Glutamatergic neuron (in vitro differentiated cells): ENCODE measurements around the gene FRAS1. TPM values are rescaled to one million over a fixed set of nuclear protein-coding genes. Genes with fewer than 3 reads are reported as not detected.
"Not testable (repeated sequence)": the region's sequence is repeated elsewhere in the genome, so short reads cannot be mapped to it uniquely, and the experiment has no call there.

Source experiments
- DNase-seq: peaks from one replicate; pipeline ENCODE4 v3.0.0; 2022
- H3K27ac Mint-ChIP-seq: one replicate; pipeline ENCODE4 v1.8.0; 2020; ENCODE audit warnings: mild to moderate bottlenecking, mixed read lengths, inconsistent platforms; ENCODE audit not compliant: unreplicated experiment
- H3K27me3 Mint-ChIP-seq: one replicate; pipeline ENCODE4 v1.8.0; 2020; ENCODE audit warnings: mild to moderate bottlenecking, moderate library complexity, mixed read lengths, inconsistent platforms; ENCODE audit not compliant: unreplicated experiment
- H3K36me3 Mint-ChIP-seq: one replicate; pipeline ENCODE4 v1.8.0; 2020; ENCODE audit warnings: mild to moderate bottlenecking, mixed read lengths, inconsistent platforms; ENCODE audit not compliant: unreplicated experiment
- H3K4me1 Mint-ChIP-seq: one replicate; pipeline ENCODE4 v1.8.0; 2020; ENCODE audit warnings: mild to moderate bottlenecking, low read depth, mixed read lengths, inconsistent platforms; ENCODE audit not compliant: unreplicated experiment
- H3K4me3 Mint-ChIP-seq: one replicate; pipeline ENCODE4 v1.8.0; 2020; ENCODE audit warnings: mild to moderate bottlenecking, mixed read lengths, inconsistent platforms; ENCODE audit not compliant: unreplicated experiment
- H3K9me3 Mint-ChIP-seq: one replicate; pipeline ENCODE4 v1.8.0; 2020; ENCODE audit warnings: mild to moderate bottlenecking, moderate library complexity, mixed read lengths, inconsistent platforms; ENCODE audit not compliant: unreplicated experiment
- CTCF ChIP-seq: fragments of 200-600 bp; sonication (generic); IDR thresholded peaks from one replicate; pipeline ENCODE4 v1.5.0; 2021; ENCODE audit not compliant: partially characterized antibody, unreplicated experiment
- total RNA-seq: library from RNA; stranded (reverse); fragmentation: NEBNext Ultra II Directional; extraction: Animal tissue kit (Norgen Biotek cat#: 25700); gene quantifications from one replicate; pipeline ENCODE4 v1.2.1, GENCODE V29; 2021; ENCODE audit not compliant: unreplicated experiment

The FRAS1 gene
- total RNA-seq, 1 donor from 2014 or later: 18.7 TPM

- no peaks in the 10 kb centered on the region for H3K9me3 Mint-ChIP-seq
- H3K27me3 Mint-ChIP-seq: peaks cover 2% of the 10 kb centered on the region
- no peak for TF ChIP-seq CTCF
- H3K4me3 Mint-ChIP-seq: no peak overlapping the region
- no peaks in the 10 kb centered on the region for H3K4me1 Mint-ChIP-seq
- no peaks in the 10 kb centered on the region for H3K36me3 Mint-ChIP-seq
- H3K27ac Mint-ChIP-seq: no peak overlapping the region
- no peak for DNase-seq
These were observed 150.4 kb downstream of the FRAS1 start for GRCh38 chr4:78207541-78207940.

DNA sequence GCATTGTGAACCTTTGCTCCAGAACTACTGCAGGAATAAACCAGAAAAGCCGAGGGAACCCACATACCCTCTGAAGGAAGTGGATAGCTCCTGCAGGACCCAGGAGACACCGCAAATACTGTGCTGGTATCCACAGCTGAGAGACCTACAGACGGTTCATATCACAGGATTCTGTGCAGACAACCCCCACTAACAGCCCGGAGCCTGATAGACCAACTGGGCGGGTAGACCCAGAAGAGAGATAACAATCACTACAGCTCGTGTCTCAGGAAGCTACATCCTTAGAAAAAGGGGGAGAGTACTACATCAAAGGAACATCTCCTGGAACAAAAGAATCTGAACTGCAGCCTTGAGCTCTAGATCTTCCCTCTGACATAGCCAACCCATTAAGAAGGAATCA, 150.8 kb downstream of the FRAS1 start:
- no peak for DNase-seq
- no peak overlapping the region for H3K4me3 Mint-ChIP-seq
- no peaks in the 10 kb centered on the region for H3K9me3 Mint-ChIP-seq
- H3K36me3 Mint-ChIP-seq: no peaks in the 10 kb centered on the region
- no peak overlapping the region for H3K27ac Mint-ChIP-seq
- H3K4me1 Mint-ChIP-seq: no peaks in the 10 kb centered on the region
- TF ChIP-seq CTCF: no peak
- peaks cover 2% of the 10 kb centered on the region for H3K27me3 Mint-ChIP-seq

DNA sequence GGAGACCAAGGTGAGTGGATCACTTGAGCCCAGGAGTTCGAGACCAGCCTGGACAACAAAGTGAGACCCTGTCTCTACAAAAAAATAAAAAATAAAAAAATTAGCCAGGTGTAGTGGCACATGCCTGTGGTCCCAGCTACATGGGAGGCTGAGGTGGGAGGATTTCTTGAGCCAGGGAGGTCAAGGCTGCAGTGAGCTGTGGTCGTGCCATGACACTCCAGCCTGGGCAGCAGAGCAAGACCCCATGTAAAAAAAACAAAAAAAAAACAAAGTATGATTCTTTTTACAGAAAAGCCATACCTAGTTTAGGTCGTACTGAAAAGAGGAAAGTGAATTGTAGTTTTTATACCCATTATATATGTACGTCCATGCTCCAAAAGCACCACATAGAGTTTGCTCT, 151.8 kb downstream of the FRAS1 start:
- not testable (repeated sequence) for H3K27ac Mint-ChIP-seq, H3K27me3 Mint-ChIP-seq, H3K4me3 Mint-ChIP-seq, H3K36me3 Mint-ChIP-seq, DNase-seq, H3K9me3 Mint-ChIP-seq, H3K4me1 Mint-ChIP-seq

GRCh38 chr4:78210694-78211410, 153.7 kb downstream of the FRAS1 start:
- Mint-ChIP-seq H3K4me3 (no peak overlapping the region), H3K9me3 (no peaks in the 10 kb centered on the region), H3K27ac (no peak overlapping the region), H3K4me1 (no peaks in the 10 kb centered on the region), H3K36me3 (no peaks in the 10 kb centered on the region), H3K27me3 (peaks cover 2% of the 10 kb centered on the region)
- TF ChIP-seq CTCF: no peak
- no peak for DNase-seq

DNA sequence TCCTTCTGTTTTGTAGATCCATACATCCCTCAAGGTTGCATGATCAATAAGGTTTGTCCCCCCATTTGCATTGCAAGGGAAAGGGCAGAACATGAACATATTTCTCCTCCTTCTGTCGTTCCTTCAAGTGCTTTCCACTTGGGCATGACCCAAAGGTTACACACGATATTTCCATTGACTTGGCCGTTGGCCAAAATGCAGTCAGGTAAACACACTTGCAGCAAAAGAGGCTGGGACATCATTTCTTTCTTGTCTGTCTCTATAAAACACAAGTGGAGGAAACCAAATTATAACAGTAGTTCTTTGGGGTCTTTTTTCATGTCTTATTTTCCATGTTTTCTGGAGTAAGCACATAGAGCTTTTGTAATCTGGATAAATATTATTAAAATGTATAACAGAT, 156.1 kb downstream of the FRAS1 start:
- no peak for TF ChIP-seq CTCF
- H3K27ac Mint-ChIP-seq: no peak overlapping the region
- peaks cover 2% of the 10 kb centered on the region for H3K27me3 Mint-ChIP-seq
- no peaks in the 10 kb centered on the region for H3K36me3 Mint-ChIP-seq
- no peak overlapping the region for H3K4me3 Mint-ChIP-seq
- no peaks in the 10 kb centered on the region for H3K4me1 Mint-ChIP-seq
- H3K9me3 Mint-ChIP-seq: no peaks in the 10 kb centered on the region
- DNase-seq: no peak
